ENCODE data around the gene FCHSD2. TPM values are rescaled to one million over a fixed set of nuclear protein-coding genes. Genes with fewer than 3 reads are reported as not detected.
A peak's percentile ranks its signal among the peaks of the same experiment; 100 is the strongest.

The FCHSD2 gene
- total and polyA plus RNA-seq, 2 donors (not counting 3 experiments of a cell fraction or from before 2014, with no cell fraction given): 20.8 to 56.9 TPM

- Histone ChIP-seq H3K36me3 (ENCODE audit: control insufficient read depth in 2 of 2, extremely low read depth in 1 of 2, insufficient read depth in 2 of 2, low read length in 2 of 2) (no peaks in the 10 kb centered on the region), H4K20me1 (replicated peaks; ENCODE audit: control insufficient read depth, extremely low read depth, insufficient read depth, low read length) (no peaks in the 10 kb centered on the region), H3K4me3 (replicated peaks in 1 of 3; ENCODE audit: insufficient read depth in 1 of 3, low read depth in 1 of 3, low read length in 3 of 3) (peak overlapping the region; percentile 56 to 95 (median 90)), H3K4me2 (ENCODE audit: insufficient read depth, low read length) (peak overlapping the region; percentile 100), H2AFZ (ENCODE audit: low read depth, low read length) (peak overlapping the region; percentile 26), H3K9me3 (replicated peaks; ENCODE audit: control insufficient read depth, insufficient read depth, low read length) (no peaks in the 10 kb centered on the region), H3K27ac (ENCODE audit: insufficient read depth, low read depth, low read length) (peak overlapping the region; percentile 88), H3K9ac (replicated peaks; ENCODE audit: extremely low read depth, insufficient read depth, low read length) (peak overlapping the region; percentile 91), H3K9me1 (replicated peaks; ENCODE audit: control insufficient read depth, extremely low read depth, insufficient read depth, low read length) (no peaks in the 10 kb centered on the region), H3K79me2 (ENCODE audit: control insufficient read depth, insufficient read depth, low read length) (peaks cover 55% of the 10 kb centered on the region), H3K27me3 (ENCODE audit: control insufficient read depth in 2 of 2, insufficient read depth in 2 of 2, low read length in 2 of 2) (no peaks in the 10 kb centered on the region), H3K4me1 (ENCODE audit: control insufficient read depth, extremely low read depth, insufficient read depth, low read length) (peaks cover 37% of the 10 kb centered on the region)
- intact Hi-C loops (cut with micrococcal nuclease) (loop anchor here (1.0 to 5.0 kb wide), 3 partner anchors 217 to 310 kb away; no protein-coding TSS in a partner anchor), dilution Hi-C loops (cut with MboI; ENCODE audit: extremely low pct_ligation_motif_present, low sequenced_read_pairs) (no loop called here)
- DNase-seq (ENCODE audit: low read depth, low spot score) (no peak), FAIRE-seq (no peak)
- ChIA-PET CTCF (no interaction called here), POLR2A (no interaction called here)
- TF ChIP-seq JUN (IDR thresholded peaks at IDR 0.05; ENCODE audit: borderline replicate concordance, insufficient read depth, insufficient read length, low read depth): no peak
- TF ChIP-seq, protein P1, sequence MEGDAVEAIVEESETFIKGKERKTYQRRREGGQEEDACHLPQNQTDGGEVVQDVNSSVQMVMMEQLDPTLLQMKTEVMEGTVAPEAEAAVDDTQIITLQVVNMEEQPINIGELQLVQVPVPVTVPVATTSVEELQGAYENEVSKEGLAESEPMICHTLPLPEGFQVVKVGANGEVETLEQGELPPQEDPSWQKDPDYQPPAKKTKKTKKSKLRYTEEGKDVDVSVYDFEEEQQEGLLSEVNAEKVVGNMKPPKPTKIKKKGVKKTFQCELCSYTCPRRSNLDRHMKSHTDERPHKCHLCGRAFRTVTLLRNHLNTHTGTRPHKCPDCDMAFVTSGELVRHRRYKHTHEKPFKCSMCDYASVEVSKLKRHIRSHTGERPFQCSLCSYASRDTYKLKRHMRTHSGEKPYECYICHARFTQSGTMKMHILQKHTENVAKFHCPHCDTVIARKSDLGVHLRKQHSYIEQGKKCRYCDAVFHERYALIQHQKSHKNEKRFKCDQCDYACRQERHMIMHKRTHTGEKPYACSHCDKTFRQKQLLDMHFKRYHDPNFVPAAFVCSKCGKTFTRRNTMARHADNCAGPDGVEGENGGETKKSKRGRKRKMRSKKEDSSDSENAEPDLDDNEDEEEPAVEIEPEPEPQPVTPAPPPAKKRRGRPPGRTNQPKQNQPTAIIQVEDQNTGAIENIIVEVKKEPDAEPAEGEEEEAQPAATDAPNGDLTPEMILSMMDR (IDR thresholded peaks at IDR 0.05; ENCODE audit: extremely low read depth in 1 of 2, insufficient read depth in 1 of 2, low read depth in 1 of 2, low read length in 2 of 2): no peak
- no peak for TF ChIP-seq MYC (IDR thresholded peaks at IDR 0.05; ENCODE audit: low read depth, low read length)
- TF ChIP-seq POLR2AphosphoS5 (IDR thresholded peaks at IDR 0.05; ENCODE audit: insufficient read depth, low read depth, low read length): no peak
- TF ChIP-seq FOS (IDR thresholded peaks at IDR 0.05; ENCODE audit: borderline replicate concordance, insufficient read depth, low read length): no peak
- peak; percentile 47 for TF ChIP-seq POLR2A (IDR thresholded peaks at IDR 0.05; ENCODE audit: low read depth, low read length)
- TF ChIP-seq EZH2 (IDR thresholded peaks at IDR 0.05; ENCODE audit: borderline replicate concordance, low read depth, low read length, severe bottlenecking): no peak
- TF ChIP-seq, protein P2, sequence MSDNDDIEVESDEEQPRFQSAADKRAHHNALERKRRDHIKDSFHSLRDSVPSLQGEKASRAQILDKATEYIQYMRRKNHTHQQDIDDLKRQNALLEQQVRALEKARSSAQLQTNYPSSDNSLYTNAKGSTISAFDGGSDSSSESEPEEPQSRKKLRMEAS (IDR thresholded peaks at IDR 0.05; ENCODE audit: insufficient read depth, insufficient read length): no peak
- no TSS peak for BruUV-seq (replicated peaks)
These were observed 1.1 kb downstream of the FCHSD2 start for GRCh38 chr11:73141031-73141308.

Data from endothelial cell of umbilical vein (primary cell).